ENCODE results near the gene AIFM3.

DNA sequence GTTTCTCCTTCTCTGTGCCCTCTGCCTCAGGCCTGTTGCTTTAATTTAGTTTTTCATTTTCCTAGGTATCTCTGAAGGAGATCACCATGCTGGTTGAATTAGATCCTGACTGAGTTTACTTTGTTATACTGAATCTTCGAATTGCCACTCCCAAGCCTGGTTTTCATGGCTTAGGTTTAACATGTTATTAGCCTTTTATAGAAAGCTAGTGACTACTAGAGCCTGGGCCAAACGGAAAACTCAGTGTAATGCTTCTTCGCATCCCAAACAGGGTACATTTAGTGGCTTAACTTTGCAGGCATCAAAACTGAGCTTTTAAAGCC, 46.2 kb upstream of the AIFM3 start:
- no peak for TF ChIP-seq EP300 (IDR thresholded peaks at IDR 0.05; ENCODE audit: low read depth in 2 of 2, low read length in 2 of 2)
- TF ChIP-seq EP300 (CRISPR knock-in tag; IDR thresholded peaks at IDR 0.05; ENCODE audit: borderline replicate concordance), result no peak
- TF ChIP-seq, protein P1, sequence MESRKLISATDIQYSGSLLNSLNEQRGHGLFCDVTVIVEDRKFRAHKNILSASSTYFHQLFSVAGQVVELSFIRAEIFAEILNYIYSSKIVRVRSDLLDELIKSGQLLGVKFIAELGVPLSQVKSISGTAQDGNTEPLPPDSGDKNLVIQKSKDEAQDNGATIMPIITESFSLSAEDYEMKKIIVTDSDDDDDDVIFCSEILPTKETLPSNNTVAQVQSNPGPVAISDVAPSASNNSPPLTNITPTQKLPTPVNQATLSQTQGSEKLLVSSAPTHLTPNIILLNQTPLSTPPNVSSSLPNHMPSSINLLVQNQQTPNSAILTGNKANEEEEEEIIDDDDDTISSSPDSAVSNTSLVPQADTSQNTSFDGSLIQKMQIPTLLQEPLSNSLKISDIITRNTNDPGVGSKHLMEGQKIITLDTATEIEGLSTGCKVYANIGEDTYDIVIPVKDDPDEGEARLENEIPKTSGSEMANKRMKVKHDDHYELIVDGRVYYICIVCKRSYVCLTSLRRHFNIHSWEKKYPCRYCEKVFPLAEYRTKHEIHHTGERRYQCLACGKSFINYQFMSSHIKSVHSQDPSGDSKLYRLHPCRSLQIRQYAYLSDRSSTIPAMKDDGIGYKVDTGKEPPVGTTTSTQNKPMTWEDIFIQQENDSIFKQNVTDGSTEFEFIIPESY (CRISPR knock-in tag; IDR thresholded peaks at IDR 0.05), result no peak
- TF ChIP-seq ZNF317 (CRISPR knock-in tag; IDR thresholded peaks at IDR 0.05), result no peak
- no peak for TF ChIP-seq NFKBIZ (CRISPR knock-in tag; IDR thresholded peaks at IDR 0.05)
- no peak for TF ChIP-seq NFIC (IDR thresholded peaks at IDR 0.05; ENCODE audit: low read length)
- no peak for TF ChIP-seq POLR2AphosphoS5 (IDR thresholded peaks at IDR 0.05; ENCODE audit: low read depth, low read length)
- no peak for TF ChIP-seq ASH2L (IDR thresholded peaks at IDR 0.05; ENCODE audit: insufficient read length, low read depth, low read length)
- TF ChIP-seq, protein P2, sequence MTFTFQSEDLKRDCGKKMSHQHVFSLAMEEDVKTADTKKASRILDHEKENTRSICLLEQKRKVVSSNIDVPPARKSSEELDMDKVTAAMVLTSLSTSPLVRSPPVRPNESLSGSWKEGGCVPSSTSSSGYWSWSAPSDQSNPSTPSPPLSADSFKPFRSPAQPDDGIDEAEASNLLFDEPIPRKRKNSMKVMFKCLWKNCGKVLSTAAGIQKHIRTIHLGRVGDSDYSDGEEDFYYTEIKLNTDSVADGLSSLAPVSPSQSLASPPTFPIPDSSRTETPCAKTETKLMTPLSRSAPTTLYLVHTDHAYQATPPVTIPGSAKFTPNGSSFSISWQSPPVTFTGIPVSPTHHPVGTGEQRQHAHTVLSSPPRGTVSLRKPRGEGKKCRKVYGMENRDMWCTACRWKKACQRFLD (CRISPR knock-in tag; IDR thresholded peaks at IDR 0.05; ENCODE audit: borderline replicate concordance), result no peak
- TF ChIP-seq NR1H2 (CRISPR knock-in tag; IDR thresholded peaks at IDR 0.05; ENCODE audit: borderline replicate concordance, low read depth), result no peak
- no peak for TF ChIP-seq HCFC1 (IDR thresholded peaks at IDR 0.05; ENCODE audit: low read depth, low read length)
- no peak for TF ChIP-seq POLR2A (IDR thresholded peaks at IDR 0.05; ENCODE audit: insufficient read depth in 1 of 2, low read depth in 2 of 2, low read length in 2 of 2)
- TF ChIP-seq, protein P3, sequence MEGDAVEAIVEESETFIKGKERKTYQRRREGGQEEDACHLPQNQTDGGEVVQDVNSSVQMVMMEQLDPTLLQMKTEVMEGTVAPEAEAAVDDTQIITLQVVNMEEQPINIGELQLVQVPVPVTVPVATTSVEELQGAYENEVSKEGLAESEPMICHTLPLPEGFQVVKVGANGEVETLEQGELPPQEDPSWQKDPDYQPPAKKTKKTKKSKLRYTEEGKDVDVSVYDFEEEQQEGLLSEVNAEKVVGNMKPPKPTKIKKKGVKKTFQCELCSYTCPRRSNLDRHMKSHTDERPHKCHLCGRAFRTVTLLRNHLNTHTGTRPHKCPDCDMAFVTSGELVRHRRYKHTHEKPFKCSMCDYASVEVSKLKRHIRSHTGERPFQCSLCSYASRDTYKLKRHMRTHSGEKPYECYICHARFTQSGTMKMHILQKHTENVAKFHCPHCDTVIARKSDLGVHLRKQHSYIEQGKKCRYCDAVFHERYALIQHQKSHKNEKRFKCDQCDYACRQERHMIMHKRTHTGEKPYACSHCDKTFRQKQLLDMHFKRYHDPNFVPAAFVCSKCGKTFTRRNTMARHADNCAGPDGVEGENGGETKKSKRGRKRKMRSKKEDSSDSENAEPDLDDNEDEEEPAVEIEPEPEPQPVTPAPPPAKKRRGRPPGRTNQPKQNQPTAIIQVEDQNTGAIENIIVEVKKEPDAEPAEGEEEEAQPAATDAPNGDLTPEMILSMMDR (CRISPR knock-in tag; IDR thresholded peaks at IDR 0.05), result no peak
